Osteocyte (in vitro differentiated cells): ENCODE measurements around the gene APLF. TPM values are rescaled to one million over a fixed set of nuclear protein-coding genes. Genes with fewer than 3 reads are reported as not detected.

Experiments used
- DNase-seq: peaks from one replicate; pipeline ENCODE4 v3.0.0; 2021; ENCODE audit warnings: mixed read lengths; ENCODE audit not compliant: unreplicated experiment; ENCODE audit errors: extremely low spot score
- H3K27ac Mint-ChIP-seq: one replicate; pipeline ENCODE4 v1.8.0; 2021; ENCODE audit warnings: mild to moderate bottlenecking, mixed read lengths; ENCODE audit not compliant: unreplicated experiment
- H3K27me3 Mint-ChIP-seq: one replicate; pipeline ENCODE4 v1.8.0; 2021; ENCODE audit warnings: mixed read lengths; ENCODE audit not compliant: unreplicated experiment
- H3K36me3 Mint-ChIP-seq: one replicate; pipeline ENCODE4 v1.8.0; 2021; ENCODE audit warnings: mixed read lengths; ENCODE audit not compliant: unreplicated experiment
- H3K4me1 Mint-ChIP-seq: one replicate; pipeline ENCODE4 v1.8.0; 2021; ENCODE audit warnings: mixed read lengths; ENCODE audit not compliant: unreplicated experiment
- H3K4me3 Mint-ChIP-seq: one replicate; pipeline ENCODE4 v1.8.0; 2021; ENCODE audit warnings: mild to moderate bottlenecking, moderate library complexity, mixed read lengths; ENCODE audit not compliant: unreplicated experiment
- H3K9me3 Mint-ChIP-seq: one replicate; pipeline ENCODE4 v1.8.0; 2021; ENCODE audit warnings: mixed read lengths; ENCODE audit not compliant: unreplicated experiment
- CTCF ChIP-seq: fragments of 200-600 bp; sonication (generic); IDR thresholded peaks from 2 replicates; pipeline ENCODE4 v1.5.0; 2021; ENCODE audit warnings: antibody characterized with exemption, mild to moderate bottlenecking, moderate library complexity
- total RNA-seq: library from RNA; stranded (reverse); gene quantifications from 2 replicates; pipeline ENCODE4 v1.2.1, GENCODE V29; 2021

The APLF gene
- total RNA-seq, 1 donor from 2014 or later: 6.4 TPM

- TF ChIP-seq CTCF: no peak
- Mint-ChIP-seq H3K9me3 (no peaks in the 10 kb centered on the region), H3K36me3 (no peaks in the 10 kb centered on the region), H3K27ac (no peak overlapping the region), H3K4me1 (peaks cover 2% of the 10 kb centered on the region), H3K4me3 (no peak overlapping the region), H3K27me3 (peaks cover 13% of the 10 kb centered on the region)
- no peak for DNase-seq
Observed at GRCh38 chr2:68423966-68424650, 43.3 kb upstream of the APLF start.

DNA sequence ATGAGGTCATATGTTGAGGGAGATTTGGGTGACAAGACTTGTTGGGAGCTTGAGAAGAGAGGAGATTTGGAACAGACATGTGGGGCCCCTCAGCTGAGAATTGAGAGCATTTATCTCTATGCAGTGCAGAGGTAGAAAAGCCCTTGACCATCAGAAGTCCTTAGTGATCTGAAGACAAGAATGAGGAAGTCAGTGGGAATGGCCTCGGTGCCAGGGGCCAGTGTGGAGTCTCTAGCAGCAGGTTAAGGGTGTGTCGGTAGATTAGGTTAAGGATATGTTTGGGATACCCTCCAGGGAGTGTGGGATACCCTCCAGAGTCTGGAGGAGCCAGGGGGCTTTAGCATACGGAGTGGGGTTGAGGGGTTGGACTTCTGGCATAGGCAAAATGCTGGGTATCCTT is 41.9 kb upstream of the APLF start:
- DNase-seq: no peak
- Mint-ChIP-seq H3K36me3 (no peaks in the 10 kb centered on the region), H3K4me1 (peaks cover 2% of the 10 kb centered on the region), H3K9me3 (no peaks in the 10 kb centered on the region), H3K4me3 (no peak overlapping the region), H3K27ac (no peak overlapping the region), H3K27me3 (peaks cover 19% of the 10 kb centered on the region)
- no peak for TF ChIP-seq CTCF

- no peak for TF ChIP-seq CTCF
- Mint-ChIP-seq H3K27ac (no peak overlapping the region), H3K4me1 (peaks cover 2% of the 10 kb centered on the region), H3K27me3 (peaks cover 17% of the 10 kb centered on the region), H3K36me3 (no peaks in the 10 kb centered on the region), H3K4me3 (no peak overlapping the region), H3K9me3 (no peaks in the 10 kb centered on the region)
- no peak for DNase-seq
Observed at GRCh38 chr2:68426446-68426845, 40.9 kb upstream of the APLF start.

GRCh38 chr2:68426848-68427579 is 40.4 kb upstream of the APLF start:
- peaks cover 11% of the 10 kb centered on the region for H3K27me3 Mint-ChIP-seq
- TF ChIP-seq CTCF: no peak
- H3K4me1 Mint-ChIP-seq: peaks cover 2% of the 10 kb centered on the region
- no peak for DNase-seq
- H3K4me3 Mint-ChIP-seq: no peak overlapping the region
- no peaks in the 10 kb centered on the region for H3K9me3 Mint-ChIP-seq
- no peak overlapping the region for H3K27ac Mint-ChIP-seq
- no peaks in the 10 kb centered on the region for H3K36me3 Mint-ChIP-seq

DNA sequence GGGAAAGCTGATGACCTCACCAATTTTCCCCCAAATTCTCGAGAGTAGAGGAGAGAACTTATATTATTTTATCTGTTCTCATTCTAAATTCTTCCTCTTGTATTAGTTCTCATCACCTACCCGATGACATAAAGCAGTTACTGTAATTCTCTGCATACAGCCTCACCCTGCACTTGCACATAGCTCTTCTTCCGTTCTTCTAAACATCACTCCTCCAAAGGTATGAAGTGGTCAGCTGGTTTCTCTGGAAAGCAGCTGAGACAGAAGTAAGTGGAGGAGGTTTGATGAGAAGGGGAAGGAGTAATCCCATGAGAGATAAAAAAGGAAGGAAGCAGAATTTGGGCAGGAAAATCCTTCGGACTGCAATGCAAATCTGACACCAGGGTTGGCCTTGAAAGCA is 39.3 kb upstream of the APLF start:
- peaks cover 6% of the 10 kb centered on the region for H3K27me3 Mint-ChIP-seq
- no peak for TF ChIP-seq CTCF
- no peak overlapping the region for H3K27ac Mint-ChIP-seq
- no peak for DNase-seq
- H3K9me3 Mint-ChIP-seq: no peaks in the 10 kb centered on the region
- H3K4me3 Mint-ChIP-seq: no peak overlapping the region
- H3K4me1 Mint-ChIP-seq: peaks cover 2% of the 10 kb centered on the region
- no peaks in the 10 kb centered on the region for H3K36me3 Mint-ChIP-seq
